Nucleus accumbens (tissue), 56 donors: ENCODE data around the gene SATB2.

Experiments
- DNase-seq, 56 donors: peaks; one replicate each; lab custom pipeline; 2025; lab: John Stamatoyannopoulos, UW

The SATB2 gene

GRCh38 chr2:199455210-199455544, 2.6 kb downstream of the SATB2 start:
- no peak for DNase-seq

GRCh38 chr2:199452991-199453379, 4.8 kb downstream of the SATB2 start:
- no peak for DNase-seq

GRCh38 chr2:199452260-199452990, 5.3 kb downstream of the SATB2 start:
- DNase-seq = no peak

GRCh38 chr2:199449956-199450355, 7.8 kb downstream of the SATB2 start:
- DNase-seq = no peak

GRCh38 chr2:199449455-199449854, 8.3 kb downstream of the SATB2 start:
- no peak for DNase-seq

GRCh38 chr2:199446996-199447576, 10.7 kb downstream of the SATB2 start:
- DNase-seq = no peak

GRCh38 chr2:199444749-199445148, 13.0 kb downstream of the SATB2 start:
- no peak for DNase-seq

- DNase-seq = no peak
Observed at GRCh38 chr2:199443589-199444130, 14.1 kb downstream of the SATB2 start.

GRCh38 chr2:199442173-199442572, 15.6 kb downstream of the SATB2 start:
- DNase-seq = no peak

- no peak for DNase-seq
Observed at GRCh38 chr2:199441759-199442158, 16.0 kb downstream of the SATB2 start.

- DNase-seq = no peak
Observed at GRCh38 chr2:199440118-199440517, 17.6 kb downstream of the SATB2 start.

- DNase-seq = no peak
Observed at GRCh38 chr2:199439542-199439941, 18.2 kb downstream of the SATB2 start.

- no peak for DNase-seq
Observed at GRCh38 chr2:199439066-199439465, 18.7 kb downstream of the SATB2 start.

GRCh38 chr2:199434555-199434954, 23.2 kb downstream of the SATB2 start:
- DNase-seq = no peak

- no peak for DNase-seq
Observed at GRCh38 chr2:199433204-199433832, 24.4 kb downstream of the SATB2 start.

GRCh38 chr2:199431746-199432213, 26.0 kb downstream of the SATB2 start:
- DNase-seq = no peak

- no peak for DNase-seq
Observed at GRCh38 chr2:199430214-199430613, 27.5 kb downstream of the SATB2 start.

- DNase-seq = no peak
Observed at GRCh38 chr2:199428291-199428690, 29.4 kb downstream of the SATB2 start.

GRCh38 chr2:199424160-199424559, 33.6 kb downstream of the SATB2 start:
- no peak for DNase-seq

- no peak for DNase-seq
Observed at GRCh38 chr2:199419428-199419827, 38.3 kb downstream of the SATB2 start.

GRCh38 chr2:199414465-199414864, 43.3 kb downstream of the SATB2 start:
- no peak for DNase-seq

- no peak for DNase-seq
Observed at GRCh38 chr2:199414001-199414400, 43.7 kb downstream of the SATB2 start.
